ENCODE results near the gene ALOX5AP.
"Not testable (repeated sequence)": the region's sequence is repeated elsewhere in the genome, so short reads cannot be mapped to it uniquely, and the experiment has no call there.

Gene ALOX5AP

DNA sequence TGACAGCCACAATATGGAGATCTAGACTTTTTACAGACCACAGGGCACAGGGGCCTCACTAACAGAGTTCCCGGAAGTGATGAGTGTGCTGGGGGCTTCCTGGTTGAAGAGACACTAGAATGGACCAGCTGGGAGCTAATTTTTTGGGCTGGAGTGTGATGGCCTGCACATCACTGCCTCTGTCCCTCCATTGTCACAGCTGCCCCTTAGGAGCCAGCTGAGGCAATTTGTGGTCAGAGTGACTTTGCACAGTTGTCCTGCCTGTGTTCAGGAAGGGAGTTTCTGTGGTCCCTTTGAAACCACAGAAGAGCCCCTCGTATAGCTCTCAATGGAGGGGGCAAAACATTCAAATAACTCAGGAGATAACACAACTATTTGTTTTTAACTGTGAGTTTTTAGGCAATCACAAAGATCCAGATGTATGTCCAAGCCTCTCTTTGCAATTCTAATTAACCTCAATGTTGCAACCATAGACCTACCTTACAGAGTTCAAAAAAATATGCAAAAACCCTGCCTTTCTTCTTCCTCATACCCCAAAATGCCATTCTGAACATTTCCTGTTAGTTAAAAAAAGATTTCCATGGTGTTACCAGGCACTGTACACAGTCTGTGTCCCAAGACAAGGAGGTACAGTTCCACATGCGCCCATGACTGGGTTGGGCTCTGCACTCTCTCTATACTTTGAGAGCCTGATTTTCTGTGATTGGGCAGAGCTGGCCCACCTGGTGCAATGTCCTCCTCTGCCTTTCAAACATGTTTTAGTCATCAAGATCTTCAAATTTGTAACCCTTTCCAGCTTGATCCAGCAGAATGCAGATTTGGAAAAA is 2.4 kb downstream of the ALOX5AP start:
- no peak for DNase-seq (ENCODE audit: low read depth)

DNA sequence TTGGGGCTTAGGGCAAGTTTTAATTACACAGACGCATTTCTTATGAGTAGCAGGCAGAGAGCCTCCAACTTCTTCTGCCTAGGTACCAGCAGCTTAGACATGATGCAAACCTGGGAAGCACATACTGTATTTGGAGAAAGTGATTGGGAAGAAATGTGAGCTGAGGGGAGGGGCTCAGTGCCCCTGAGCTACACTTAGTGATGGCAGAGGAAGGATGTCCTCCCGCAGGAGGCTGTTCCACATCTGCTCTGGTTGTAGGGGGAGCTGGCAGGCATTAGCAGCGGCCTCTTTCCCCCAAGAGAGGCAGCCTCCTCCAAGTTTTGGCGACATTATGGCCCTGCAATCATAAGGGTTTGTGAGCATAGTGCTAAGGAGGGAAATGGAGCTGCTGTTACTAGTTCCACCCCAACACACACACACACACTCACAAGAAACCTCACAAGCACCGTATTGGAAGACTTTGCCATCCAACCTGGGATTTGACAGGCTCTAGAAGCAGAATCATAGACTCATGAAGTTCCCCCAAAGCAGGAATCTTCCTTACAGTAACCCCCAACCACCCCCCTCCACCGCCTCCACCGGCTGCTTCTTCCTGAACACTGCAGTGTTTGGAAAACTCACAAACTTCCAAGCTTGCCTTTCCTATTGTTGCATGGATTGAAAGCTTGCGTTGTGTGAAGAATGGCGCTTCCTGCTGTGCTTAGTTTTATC is 3.3 kb downstream of the ALOX5AP start:
- DNase-seq (ENCODE audit: low read depth) = no peak

DNA sequence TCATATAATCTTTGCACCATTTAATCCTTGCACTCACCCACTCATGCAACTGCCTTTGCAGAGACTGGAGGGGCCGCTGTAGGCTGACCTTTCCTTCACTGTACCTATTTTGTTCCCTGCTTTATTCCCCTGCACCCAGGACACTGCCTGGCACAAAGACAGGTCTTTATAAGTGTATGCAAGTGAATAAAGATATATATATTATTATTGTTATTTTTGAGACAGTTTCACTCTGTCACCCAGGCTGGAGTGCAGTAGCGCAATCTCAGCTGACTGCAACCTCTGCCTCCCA is 3.8 kb downstream of the ALOX5AP start:
- DNase-seq (ENCODE audit: low read depth) = no peak

DNA sequence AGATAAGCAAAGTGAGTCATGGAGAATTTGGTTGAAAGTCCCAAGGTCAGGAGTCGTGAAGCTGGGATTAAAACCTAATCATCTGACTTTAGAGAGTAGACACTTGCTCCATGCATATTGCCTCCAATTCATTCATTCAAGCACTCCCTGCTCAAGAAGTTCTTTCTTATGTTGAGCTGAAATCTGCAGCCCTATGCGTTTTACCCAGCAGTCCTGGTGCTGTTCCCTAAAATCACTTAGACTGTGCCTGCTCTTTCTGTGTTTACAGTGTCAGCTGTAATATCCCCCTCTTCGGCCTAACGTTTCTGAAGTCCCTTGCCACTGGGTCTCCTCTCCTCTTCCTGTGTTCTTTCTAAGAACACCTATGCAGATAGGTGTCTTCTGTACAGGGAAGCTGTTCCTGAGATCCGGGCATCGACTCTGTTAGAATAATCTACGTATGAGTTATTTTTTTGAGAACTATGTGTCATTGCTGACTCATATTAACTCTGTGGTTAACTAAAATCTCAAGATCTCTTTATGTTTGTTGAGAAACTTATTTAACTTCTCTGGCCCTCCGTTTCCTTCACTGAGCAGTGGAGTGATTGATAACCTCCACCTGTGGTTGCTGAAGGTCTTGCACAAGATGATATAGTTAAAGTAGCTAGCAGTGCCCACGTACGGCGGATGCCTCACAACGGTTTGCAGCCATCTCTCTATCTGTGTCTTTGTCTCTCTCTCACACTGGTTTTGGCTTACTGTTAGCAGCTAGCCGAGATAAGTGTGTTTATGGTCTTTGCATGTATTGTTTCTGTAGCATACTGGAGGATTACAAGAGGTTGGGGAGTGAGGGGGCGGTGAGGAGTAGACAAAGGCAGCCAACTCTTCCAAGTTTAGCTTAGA is 4.7 kb downstream of the ALOX5AP start:
- DNase-seq (ENCODE audit: low read depth) = peak; percentile 39

DNA sequence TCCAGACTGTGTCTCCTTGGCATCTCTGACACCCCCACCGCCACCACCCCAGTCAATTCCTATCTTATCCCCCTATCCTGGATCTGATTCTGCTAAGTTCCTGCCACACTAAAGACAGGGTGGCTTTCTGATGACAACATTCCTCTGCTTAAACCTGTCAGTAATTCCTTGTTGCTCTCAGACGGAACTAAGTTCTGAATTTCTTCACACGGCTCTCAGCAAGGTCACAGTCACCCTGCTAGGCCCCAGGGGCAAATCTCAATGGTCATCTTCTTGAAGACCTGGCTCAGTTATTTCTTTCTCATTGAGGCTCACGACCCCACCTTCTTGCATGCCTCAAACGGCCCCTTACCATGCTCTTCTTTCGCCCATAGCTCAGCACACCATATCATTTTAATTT is 7.6 kb downstream of the ALOX5AP start:
- no peak for DNase-seq (ENCODE audit: low read depth)

DNA sequence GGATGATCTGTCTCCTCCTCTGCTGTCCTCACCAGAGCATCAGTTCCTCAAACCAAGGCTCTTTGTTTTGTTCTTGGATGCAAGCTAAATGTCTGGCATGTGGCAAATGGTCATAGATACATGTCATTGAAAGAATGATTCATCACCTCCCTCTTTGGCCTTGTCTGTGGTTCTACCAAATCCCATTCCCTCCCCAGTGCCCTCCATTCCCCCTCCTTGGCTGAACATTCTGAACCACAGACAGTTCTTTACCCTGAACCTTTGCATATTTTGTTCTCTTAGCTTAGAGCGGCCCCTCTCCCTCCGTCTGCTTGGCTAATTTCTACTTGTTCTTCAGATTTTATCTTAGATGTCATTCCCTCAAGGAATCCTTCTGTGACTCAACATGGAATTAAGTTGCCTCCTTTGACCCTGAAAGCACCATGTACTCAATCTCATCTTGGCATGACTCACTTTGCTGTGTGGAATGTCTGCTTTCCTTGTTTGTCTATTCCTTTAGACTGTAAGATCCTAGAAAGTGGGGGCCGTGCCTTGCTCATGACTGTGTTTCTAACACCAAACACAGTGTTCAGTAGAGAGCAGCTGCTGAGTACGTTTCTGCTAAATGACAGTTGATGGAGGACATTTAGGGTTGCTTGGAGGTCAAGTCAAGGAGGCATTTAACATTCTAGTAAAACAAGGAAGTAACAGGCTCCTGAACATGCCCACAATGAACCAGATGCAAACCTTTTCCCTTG is 8.1 kb downstream of the ALOX5AP start:
- DNase-seq (ENCODE audit: low read depth) = no peak

DNA sequence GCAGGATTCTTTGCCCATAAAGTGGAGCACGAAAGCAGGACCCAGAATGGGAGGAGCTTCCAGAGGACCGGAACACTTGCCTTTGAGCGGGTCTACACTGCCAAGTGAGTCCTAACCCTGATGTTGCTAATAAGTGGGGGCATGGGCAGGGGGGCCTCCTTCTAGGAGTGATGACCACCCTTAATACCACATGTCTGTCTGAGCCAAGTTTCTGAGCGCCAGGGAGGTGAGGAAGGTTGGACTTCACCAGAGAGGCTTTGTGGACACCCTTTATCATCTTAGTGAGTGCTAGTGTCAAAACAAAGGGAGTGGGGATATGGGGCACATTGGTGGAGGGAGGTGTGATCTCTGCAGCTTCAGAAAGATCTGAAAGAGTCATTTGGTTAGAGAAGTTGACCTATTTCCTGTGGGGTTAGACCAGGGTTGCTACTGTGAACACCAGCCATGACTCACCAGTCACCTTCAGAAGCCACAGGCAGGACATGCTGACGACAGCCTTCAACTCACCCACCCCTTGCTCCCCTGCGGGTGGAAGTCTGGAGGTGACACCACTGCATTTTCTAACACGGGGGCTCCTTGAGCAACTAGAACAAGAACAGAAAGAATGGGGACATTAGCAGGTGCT is 8.8 kb downstream of the ALOX5AP start:
- DNase-seq (ENCODE audit: low read depth) = peak; percentile 75

DNA sequence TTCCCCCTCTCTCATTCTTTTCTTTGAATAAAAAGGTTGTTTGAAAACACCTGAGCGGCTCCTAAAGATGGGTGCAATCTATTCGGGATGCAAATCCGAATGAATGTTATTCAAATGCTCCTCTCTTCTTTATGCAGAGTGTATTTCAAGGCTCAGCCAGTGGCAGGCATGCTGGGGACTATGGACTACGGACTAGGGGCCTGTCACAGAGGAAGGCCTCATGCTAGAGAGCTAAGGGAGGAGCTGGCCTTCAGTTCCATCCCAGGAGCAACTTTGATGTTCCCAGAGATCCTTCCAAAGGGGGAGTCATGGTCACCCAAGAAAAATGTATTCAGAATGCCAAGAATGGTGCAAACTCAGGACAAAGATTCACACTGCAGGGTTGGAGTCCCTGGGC is 9.3 kb downstream of the ALOX5AP start:
- DNase-seq (ENCODE audit: low read depth) = no peak

DNA sequence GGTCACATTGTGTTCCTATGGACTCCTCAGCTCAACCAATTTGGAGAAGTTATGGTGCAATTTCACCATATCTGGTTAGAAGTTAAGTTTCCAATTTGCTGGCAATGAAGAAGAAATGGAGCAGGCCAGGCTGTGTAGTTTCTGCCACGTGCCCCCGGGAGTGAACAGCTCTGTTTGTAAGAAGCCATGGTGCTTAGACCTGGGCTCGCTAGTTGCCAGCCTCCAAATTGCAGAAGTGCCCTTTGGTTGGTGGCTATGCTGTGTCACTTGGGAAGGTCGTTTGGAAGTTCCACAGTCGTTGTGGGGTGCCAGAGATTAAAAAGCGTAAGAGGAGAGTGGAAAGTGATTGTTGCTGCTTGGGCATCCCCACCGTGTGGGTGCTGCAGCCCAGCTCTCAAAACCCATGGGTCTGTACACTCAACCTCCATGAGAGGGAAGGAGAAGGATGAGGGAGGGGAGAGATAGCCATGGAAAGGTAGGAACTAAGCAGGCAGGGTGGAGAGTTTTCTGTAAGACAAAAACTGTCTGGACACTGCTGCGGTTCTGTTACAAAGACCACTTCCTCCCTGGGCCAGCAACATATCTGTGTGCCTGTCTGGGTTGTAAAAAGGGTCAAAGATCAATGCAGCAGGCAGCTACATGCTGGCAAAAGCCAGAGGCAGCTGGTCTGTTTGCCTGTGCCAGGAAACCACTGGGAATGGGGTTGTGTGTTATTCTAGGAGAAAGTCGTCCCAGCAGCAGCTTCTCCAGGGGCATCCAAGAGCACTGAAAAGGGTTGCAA is 10.8 kb downstream of the ALOX5AP start:
- DNase-seq (ENCODE audit: low read depth) = no peak

DNA sequence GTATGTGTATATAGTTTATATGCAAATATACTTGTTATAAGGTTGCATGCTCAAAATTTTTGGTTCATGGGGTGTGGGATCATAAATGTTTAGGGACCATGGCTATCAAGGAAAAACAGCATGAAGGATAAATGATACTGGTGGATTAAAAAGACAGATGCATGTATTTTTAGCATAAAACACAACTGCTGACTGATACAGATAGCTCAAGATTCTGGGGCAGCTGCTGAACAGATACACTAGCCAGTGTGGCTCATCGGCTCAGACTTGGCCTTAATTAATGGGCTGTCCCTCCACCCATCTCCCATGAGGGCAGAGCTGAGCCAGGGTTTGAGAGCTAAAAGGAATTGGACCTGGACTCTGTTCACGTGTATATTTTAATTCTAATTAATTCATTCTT is 11.4 kb downstream of the ALOX5AP start:
- no peak for DNase-seq (ENCODE audit: low read depth)

DNA sequence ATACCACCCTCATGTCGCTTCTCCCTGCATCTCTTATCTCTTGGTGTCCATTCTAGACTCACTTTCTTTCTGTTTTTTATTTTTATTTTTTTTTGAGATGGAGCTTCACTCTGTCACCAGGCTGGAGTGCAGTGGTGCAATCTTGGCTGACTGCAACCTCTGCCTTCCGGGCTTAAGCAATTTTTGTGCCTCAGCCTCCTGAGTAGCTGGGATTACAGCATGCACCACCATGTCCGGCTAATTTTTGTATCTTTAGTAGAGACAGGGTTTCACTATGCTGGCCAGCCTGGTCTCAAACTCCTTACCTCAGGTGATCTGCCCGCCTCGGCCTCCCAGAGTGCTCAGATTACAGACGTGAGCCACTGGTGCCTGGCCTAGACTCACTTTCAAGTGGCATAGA is 12.5 kb downstream of the ALOX5AP start:
- not testable (repeated sequence) for DNase-seq (ENCODE audit: low read depth)

DNA sequence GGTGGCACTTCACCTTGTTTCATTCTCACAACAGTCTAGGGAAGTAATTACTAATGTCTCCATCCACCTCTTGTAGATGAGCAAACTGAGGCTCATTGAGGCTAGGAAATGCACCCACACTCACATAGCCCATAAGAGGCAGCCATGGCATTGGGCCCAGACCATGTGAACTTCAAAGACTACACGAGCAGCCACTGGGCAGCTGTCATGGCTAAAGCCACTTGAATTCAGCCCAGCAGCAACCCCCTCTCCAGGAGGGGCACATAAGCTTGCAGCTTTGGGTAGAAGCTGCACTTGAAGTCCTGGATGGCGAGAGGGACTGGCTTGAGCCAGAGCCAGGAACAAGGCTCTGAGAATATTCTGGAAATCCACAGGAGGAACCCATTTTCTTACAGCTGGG is 13.4 kb downstream of the ALOX5AP start:
- no peak for DNase-seq (ENCODE audit: low read depth)

DNA sequence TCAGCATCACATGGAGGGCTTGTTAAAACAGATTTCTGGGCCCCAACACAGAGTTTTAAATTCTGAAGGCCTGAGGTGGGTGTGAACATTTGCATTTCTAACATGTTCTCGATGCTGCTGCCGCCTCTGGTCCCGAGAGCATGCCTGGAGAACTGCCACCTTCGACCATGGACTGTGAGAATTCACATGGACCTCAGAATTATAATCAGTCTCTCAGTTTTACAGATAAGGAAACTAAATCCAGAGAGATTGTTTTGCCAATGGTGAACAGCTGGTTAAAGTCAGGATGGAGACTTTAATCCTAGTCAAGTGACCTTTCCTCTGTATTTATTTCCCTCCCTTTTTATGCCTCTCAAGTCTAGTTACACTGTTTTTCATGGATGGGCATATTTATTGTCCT is 14.7 kb downstream of the ALOX5AP start:
- DNase-seq (ENCODE audit: low read depth) = no peak

DNA sequence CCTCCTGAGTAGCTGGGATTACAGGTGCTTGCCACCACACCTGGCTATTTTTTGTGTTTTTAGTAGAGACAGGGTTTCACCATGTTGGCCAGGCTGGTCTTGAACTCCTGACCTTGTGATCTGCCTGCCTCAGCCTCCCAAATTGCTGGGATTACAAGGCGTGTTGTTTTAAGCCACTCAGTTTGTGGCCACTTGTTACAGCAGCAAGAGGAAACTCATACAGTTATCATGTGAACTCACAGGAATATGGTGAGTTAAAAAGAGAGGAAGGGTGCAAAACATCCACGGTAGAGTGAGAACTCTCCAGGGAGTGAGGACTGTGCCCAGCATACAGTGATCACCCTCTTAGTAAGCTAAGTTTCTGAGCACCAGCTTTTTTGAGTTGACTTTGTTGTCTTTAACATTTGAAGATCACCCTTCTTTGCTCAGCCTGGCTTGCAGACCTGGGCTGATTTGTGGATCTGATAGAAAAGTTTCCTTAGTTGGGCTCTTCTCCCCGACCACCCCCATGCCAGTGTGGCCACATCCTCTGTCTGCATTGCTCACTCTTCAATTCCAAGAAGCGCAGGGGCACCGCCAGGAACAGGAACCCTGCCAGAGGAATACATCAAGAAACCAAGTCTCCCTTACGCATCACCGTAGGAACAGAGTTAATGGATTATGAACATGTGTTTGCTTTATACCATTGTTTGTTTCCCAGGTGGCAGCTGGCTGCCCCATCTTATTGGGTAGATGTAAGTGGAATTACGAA is 16.0 kb downstream of the ALOX5AP start:
- DNase-seq (ENCODE audit: low read depth) = no peak

DNA sequence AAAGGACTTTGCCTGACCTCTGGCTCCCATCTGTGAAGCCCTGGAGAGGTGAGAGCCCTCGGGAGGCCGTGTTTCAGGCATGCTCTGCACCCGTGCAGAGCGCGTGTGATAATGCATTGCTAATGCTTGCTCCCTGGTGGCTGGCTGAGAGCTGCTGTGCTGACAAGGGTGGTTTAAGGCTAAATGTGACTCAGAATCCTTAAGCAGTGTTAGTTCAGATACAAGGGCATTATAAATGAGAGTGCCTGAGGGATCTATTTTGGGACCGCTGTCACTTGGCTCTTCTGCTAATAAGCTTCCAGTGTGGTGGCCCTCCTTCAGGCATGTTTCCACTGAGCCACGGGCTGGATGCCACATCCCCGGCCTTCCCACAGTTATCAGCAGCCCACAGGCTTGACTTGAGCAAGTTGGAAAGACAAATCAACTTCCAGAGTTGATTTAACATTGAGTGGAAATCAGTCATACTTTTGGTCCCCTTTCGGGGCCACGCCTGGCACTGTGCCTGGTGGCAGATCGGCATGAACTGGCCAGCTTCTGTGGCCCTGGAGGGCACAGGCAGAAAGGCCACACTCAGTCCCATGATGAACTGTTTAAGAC is 17.0 kb downstream of the ALOX5AP start:
- no peak for DNase-seq (ENCODE audit: low read depth)

DNA sequence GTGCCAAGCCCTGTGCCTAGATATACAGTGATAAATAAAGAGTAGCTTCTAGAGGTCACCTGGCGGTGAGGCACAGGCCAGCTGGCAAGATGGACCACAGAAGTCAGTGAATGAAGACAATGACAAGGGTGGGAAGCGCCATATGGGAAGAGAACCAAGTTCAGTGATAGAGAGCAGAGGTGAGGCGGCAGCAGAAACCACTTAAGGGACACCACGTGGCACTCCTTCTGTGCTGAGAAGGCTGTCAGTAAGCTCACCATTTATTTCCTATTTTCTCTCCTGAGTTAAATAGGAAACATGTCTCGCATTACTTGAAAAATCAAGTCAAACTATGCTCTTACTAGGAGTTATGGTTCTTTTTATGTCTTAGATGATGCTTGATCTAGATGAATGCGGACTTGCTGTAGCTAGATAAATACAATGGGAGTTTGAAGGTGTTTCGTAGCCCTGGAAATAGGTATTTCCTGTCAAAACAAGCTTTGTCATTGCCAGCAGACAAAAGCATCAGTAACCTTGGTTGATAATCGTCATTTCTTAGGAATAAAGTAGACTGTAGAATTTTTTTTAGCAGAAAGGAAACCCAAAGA is 17.8 kb downstream of the ALOX5AP start:
- no peak for DNase-seq (ENCODE audit: low read depth)

DNA sequence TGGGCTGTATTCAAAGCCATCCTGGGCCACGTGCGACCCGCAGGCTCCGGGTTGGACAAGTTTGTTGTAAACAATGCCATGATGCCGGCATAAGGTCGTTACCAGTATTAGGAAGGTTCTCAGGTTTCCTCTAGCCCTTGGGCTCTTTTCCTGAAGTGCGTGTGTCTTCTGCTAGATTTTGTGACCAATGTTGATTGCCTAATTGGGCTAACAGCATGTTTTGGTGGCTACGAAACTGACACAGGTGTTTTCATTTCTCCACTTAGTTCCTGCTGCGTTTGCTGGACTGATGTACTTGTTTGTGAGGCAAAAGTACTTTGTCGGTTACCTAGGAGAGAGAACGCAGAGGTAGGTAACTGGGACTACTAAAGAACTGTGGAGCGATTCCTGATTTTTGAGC is 20.3 kb downstream of the ALOX5AP start:
- no peak for DNase-seq (ENCODE audit: low read depth)

DNA sequence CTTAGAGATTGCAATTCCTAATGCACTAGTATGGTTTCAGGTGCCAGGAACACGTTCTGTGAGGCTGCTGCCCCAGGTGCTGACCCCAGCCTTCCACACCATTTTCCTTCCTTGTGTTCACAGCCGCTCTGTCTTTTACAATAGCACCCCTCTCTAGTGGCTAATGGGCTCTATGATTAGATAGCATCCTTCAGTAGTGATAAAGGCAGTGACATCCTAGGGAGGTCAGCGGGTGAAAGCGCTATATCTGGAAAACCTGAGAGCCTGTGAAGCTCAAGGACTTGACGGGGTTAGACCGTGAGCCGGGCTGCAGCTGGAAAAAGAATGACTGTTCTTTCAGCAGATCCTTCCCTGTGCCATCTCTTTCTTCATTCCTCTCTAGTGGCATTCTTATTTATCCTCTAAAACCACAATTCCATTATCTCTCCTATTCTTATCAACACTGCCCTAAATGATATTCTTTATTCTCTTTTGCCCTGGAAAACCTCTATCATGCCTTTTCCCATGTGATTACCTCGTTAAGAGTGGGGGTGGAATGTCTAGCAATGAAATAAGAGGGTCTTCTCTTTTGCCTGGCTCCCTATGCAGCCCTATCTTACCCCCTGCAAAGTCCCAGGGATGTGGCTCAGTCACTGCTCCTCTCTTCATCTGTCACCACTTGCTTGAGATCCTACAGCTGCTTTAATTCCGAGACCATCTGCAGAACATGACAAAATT is 21.8 kb downstream of the ALOX5AP start:
- no peak for DNase-seq (ENCODE audit: low read depth)

DNA sequence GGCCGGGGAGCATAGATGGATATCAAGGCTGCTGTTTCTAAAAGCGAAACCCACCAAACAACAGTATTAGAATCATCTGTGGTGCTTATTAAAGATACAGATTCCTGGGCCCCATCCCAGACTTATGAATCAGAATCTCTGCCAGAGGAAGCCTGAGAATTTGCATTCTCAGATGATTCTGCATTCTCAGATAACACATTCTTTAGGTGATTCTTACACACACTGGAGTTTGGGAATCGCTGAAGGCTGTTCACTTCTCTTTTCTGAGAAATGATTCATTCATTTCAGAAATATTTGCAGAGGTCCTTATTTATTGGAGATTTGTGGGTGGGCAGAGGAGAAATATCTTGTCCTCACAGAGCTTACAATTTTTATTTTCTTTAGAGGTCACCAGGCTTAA is 24.4 kb downstream of the ALOX5AP start:
- DNase-seq (ENCODE audit: low read depth) = no peak

Data from activated T-helper 1 cell treated with Interleukin-2 at 50 U/mL for 16 hours (primary cell).